MCF 10A (cell line): Measurements from ENCODE around the gene ZFP36L2. TPM values are rescaled to one million over a fixed set of nuclear protein-coding genes. Genes with fewer than 3 reads are reported as not detected.

Experiments
- BruUV-seq: library from RNA; stranded (reverse); fragments of 400-500 nt; replicated peaks from 2 replicates; lab custom pipeline; 2021; lab: Mats Ljungman, UMichigan
- CTCF ChIA-PET: fragments of 300-600 bp; sonication (Branson Sonifier 250); formaldehyde crosslinking; extraction: SDS; loops from one replicate; lab custom pipeline; 2021; ENCODE audit warnings: antibody characterized with exemption, inconsistent platforms; lab: Yijun Ruan, JAX
- POLR2A ChIA-PET: fragments of 300-600, 350-650 bp; sonication (Branson Sonifier 250); formaldehyde crosslinking; extraction: SDS; loops from one replicate; lab custom pipeline; 2020; ENCODE audit warnings: antibody characterized with exemption, inconsistent platforms; lab: Yijun Ruan, JAX
- DNase-seq: peaks from one replicate; pipeline ENCODE4 v3.0.0-alpha.2; 2018; ENCODE audit not compliant: unreplicated experiment
- H3K27ac Mint-ChIP-seq: one replicate; pipeline ENCODE4 v1.8.0; 2022; ENCODE audit warnings: mild to moderate bottlenecking, low read depth, mixed read lengths; ENCODE audit not compliant: unreplicated experiment
- H3K27me3 Mint-ChIP-seq: one replicate; pipeline ENCODE4 v1.8.0; 2022; ENCODE audit warnings: mixed read lengths; ENCODE audit not compliant: insufficient read depth, unreplicated experiment
- H3K36me3 Mint-ChIP-seq: one replicate; pipeline ENCODE4 v1.8.0; 2022; ENCODE audit warnings: mild to moderate bottlenecking, moderate library complexity, mixed read lengths; ENCODE audit not compliant: insufficient read depth, unreplicated experiment
- H3K4me1 Mint-ChIP-seq: one replicate; pipeline ENCODE4 v1.8.0; 2022; ENCODE audit warnings: mixed read lengths; ENCODE audit not compliant: insufficient read depth, unreplicated experiment
- H3K4me3 Mint-ChIP-seq: one replicate; pipeline ENCODE4 v1.8.0; 2022; ENCODE audit warnings: mild to moderate bottlenecking, moderate library complexity, mixed read lengths; ENCODE audit not compliant: unreplicated experiment
- H3K9me3 Mint-ChIP-seq: one replicate; pipeline ENCODE4 v1.8.0; 2022; ENCODE audit warnings: mixed read lengths; ENCODE audit not compliant: unreplicated experiment
- CTCF ChIP-seq: fragments of 200-600 bp; IDR thresholded peaks from one replicate; pipeline ENCODE4 v1.8.0; 2022; ENCODE audit warnings: antibody characterized with exemption, mild to moderate bottlenecking; ENCODE audit not compliant: unreplicated experiment
- intact Hi-C: fragments of 100-400 bp; cut with micrococcal nuclease; formaldehyde crosslinking; loops from 2 replicates; pipeline ENCODE4 v1.14.1; 2022
- total RNA-seq: library from RNA; stranded (reverse); gene quantifications from 2 replicates; pipeline ENCODE4 v1.2.3, GENCODE V29; 2022

ZFP36L2 gene
- total RNA-seq, 1 experiment from 2014 or later: 162 TPM

- H3K4me1 Mint-ChIP-seq: peaks cover 12% of the 10 kb centered on the region
- peak overlapping the region; percentile 93 for H3K4me3 Mint-ChIP-seq
- no peaks in the 10 kb centered on the region for H3K27me3 Mint-ChIP-seq
- H3K36me3 Mint-ChIP-seq: peaks cover 72% of the 10 kb centered on the region
- no peaks in the 10 kb centered on the region for H3K9me3 Mint-ChIP-seq
- DNase-seq: peak; percentile 77
- H3K27ac Mint-ChIP-seq: peak overlapping the region; percentile 83
- TF ChIP-seq CTCF: no peak
- BruUV-seq: no TSS peak
- intact Hi-C loops: loop anchor here (1.0 kb wide), 6 partner anchors 98 to 402 kb away; no protein-coding TSS in a partner anchor
- ChIA-PET CTCF (interaction anchor here (0.6 to 5.4 kb wide), 97 partner anchors 8 to 418 kb away, joined by 3 to 108 read pairs (median 4); no protein-coding TSS in a partner anchor), POLR2A (interaction anchor here (0.7 to 13.3 kb wide), 26 partner anchors 10 to 333 kb away, joined by 3 to 329 read pairs (median 12); no protein-coding TSS in a partner anchor)
These were observed 2.6 kb upstream of the ZFP36L2 start for GRCh38 chr2:43228756-43229659.

- peaks cover 12% of the 10 kb centered on the region for H3K4me1 Mint-ChIP-seq
- peak overlapping the region; percentile 93 for H3K4me3 Mint-ChIP-seq
- intact Hi-C loops: no loop called here
- peak; percentile 36 for DNase-seq
- H3K27me3 Mint-ChIP-seq: no peaks in the 10 kb centered on the region
- BruUV-seq: TSS peak; percentile 44
- no peaks in the 10 kb centered on the region for H3K9me3 Mint-ChIP-seq
- peak overlapping the region; percentile 83 for H3K27ac Mint-ChIP-seq
- CTCF ChIA-PET: interaction anchor here (0.6 to 5.4 kb wide), 46 partner anchors 8 to 400 kb away, joined by 3 to 108 read pairs (median 6); no protein-coding TSS in a partner anchor
- H3K36me3 Mint-ChIP-seq: peaks cover 79% of the 10 kb centered on the region
- no peak for TF ChIP-seq CTCF
- POLR2A ChIA-PET: interaction anchor here (0.5 to 13.3 kb wide), 30 partner anchors 9 to 369 kb away, joined by 3 to 329 read pairs (median 10); no protein-coding TSS in a partner anchor
These were observed 1.9 kb upstream of the ZFP36L2 start for GRCh38 chr2:43228321-43228751.

- H3K27ac Mint-ChIP-seq: peak overlapping the region; percentile 83
- no peak for TF ChIP-seq CTCF
- H3K36me3 Mint-ChIP-seq: peaks cover 83% of the 10 kb centered on the region
- CTCF ChIA-PET: interaction anchor here (0.6 to 5.4 kb wide), 33 partner anchors 8 to 400 kb away, joined by 3 to 108 read pairs (median 6); no protein-coding TSS in a partner anchor
- DNase-seq: no peak
- BruUV-seq: no TSS peak
- peak overlapping the region; percentile 93 for H3K4me3 Mint-ChIP-seq
- no peaks in the 10 kb centered on the region for H3K9me3 Mint-ChIP-seq
- intact Hi-C loops: loop anchor here (1.0 kb wide), 1 partner anchor 313 kb away; no protein-coding TSS in a partner anchor
- no peaks in the 10 kb centered on the region for H3K27me3 Mint-ChIP-seq
- POLR2A ChIA-PET: interaction anchor here (0.5 to 13.3 kb wide), 39 partner anchors 8 to 415 kb away, joined by 3 to 329 read pairs (median 8); no protein-coding TSS in a partner anchor
- peaks cover 12% of the 10 kb centered on the region for H3K4me1 Mint-ChIP-seq
These were observed 1.4 kb upstream of the ZFP36L2 start for GRCh38 chr2:43227830-43228281.
